ENCODE results near the gene FRK.

FRK gene

DNA sequence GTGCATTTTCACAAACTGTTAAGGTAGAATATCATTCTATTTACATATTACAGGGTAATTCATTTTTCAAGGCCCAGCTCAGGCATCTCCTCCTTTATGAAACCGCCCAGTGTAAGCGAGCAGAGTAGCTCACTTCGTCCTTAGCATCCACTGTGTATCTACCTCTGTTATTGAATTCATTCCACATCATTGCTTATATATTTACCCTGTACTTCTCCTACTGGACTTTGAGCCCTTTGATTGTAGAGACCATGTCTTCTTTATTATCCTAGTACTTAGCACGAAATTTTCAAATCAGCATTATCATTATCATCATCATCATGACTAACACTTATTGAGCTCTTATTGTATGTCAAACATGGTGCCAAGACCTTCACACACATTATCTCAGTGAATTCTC is 76.7 kb downstream of the FRK start:
- TF ChIP-seq, protein P1, sequence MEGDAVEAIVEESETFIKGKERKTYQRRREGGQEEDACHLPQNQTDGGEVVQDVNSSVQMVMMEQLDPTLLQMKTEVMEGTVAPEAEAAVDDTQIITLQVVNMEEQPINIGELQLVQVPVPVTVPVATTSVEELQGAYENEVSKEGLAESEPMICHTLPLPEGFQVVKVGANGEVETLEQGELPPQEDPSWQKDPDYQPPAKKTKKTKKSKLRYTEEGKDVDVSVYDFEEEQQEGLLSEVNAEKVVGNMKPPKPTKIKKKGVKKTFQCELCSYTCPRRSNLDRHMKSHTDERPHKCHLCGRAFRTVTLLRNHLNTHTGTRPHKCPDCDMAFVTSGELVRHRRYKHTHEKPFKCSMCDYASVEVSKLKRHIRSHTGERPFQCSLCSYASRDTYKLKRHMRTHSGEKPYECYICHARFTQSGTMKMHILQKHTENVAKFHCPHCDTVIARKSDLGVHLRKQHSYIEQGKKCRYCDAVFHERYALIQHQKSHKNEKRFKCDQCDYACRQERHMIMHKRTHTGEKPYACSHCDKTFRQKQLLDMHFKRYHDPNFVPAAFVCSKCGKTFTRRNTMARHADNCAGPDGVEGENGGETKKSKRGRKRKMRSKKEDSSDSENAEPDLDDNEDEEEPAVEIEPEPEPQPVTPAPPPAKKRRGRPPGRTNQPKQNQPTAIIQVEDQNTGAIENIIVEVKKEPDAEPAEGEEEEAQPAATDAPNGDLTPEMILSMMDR (conservative IDR thresholded peaks at IDR 0.05; ENCODE audit: low read length), result no peak
- TF ChIP-seq EZH2phosphoT487 (IDR thresholded peaks at IDR 0.05; ENCODE audit: borderline replicate concordance), result no peak
- no peaks in the 10 kb centered on the region for H3K4me1 ChIP-seq (ENCODE audit: insufficient read depth, low read length, poor library complexity, severe bottlenecking)
- H3K9ac ChIP-seq (ENCODE audit: low read depth, low read length, poor library complexity, severe bottlenecking), result no peak overlapping the region
- no peak overlapping the region for H2AFZ ChIP-seq (ENCODE audit: low read length)
- H3K4me2 ChIP-seq (ENCODE audit: low read depth, low read length, poor library complexity, severe bottlenecking), result no peak overlapping the region
- no peaks in the 10 kb centered on the region for H3K27me3 ChIP-seq (ENCODE audit: insufficient read depth, low read length, poor library complexity, severe bottlenecking)
- no peaks in the 10 kb centered on the region for H3K9me3 ChIP-seq (ENCODE audit: insufficient read depth, low read depth, low read length)
- no peaks in the 10 kb centered on the region for H3K36me3 ChIP-seq (ENCODE audit: insufficient read depth, low read length)
- H3K79me2 ChIP-seq (ENCODE audit: insufficient read depth, low read length), result no peaks in the 10 kb centered on the region
- no peak overlapping the region for H3K4me3 ChIP-seq (ENCODE audit: low read length, poor library complexity, severe bottlenecking)
- no peaks in the 10 kb centered on the region for H3F3A ChIP-seq (ENCODE audit: low read depth)
- H4K20me1 ChIP-seq (ENCODE audit: insufficient read depth, low read length, poor library complexity, severe bottlenecking), result no peaks in the 10 kb centered on the region
- H3K9me2 ChIP-seq (replicated peaks; ENCODE audit: low read depth, low read length), result no peaks in the 10 kb centered on the region

DNA sequence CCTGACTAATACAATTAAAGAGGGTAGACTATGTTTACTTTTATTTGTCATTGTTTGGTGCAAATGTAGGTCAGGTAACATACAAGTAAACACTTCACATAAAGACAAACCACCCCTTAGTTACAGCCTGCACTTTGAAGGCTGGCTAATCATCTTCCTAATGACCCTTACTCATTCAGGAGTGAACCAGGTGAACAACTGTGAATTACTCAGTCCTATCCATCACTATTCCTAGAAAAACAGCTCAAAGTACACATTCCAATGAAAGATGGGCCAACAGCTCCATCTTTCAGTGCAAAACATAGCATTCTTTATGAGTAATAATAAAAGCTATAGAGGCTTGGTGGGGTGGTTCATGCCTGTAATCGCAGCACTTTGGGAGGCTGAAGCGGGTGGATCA is 78.2 kb downstream of the FRK start:
- no peak overlapping the region for H3K4me2 ChIP-seq (ENCODE audit: low read depth, low read length, poor library complexity, severe bottlenecking)
- H3K36me3 ChIP-seq (ENCODE audit: insufficient read depth, low read length), result no peaks in the 10 kb centered on the region
- H3K9me2 ChIP-seq (replicated peaks; ENCODE audit: low read depth, low read length), result no peaks in the 10 kb centered on the region
- H2AFZ ChIP-seq (ENCODE audit: low read length), result no peak overlapping the region
- no peaks in the 10 kb centered on the region for H3K27me3 ChIP-seq (ENCODE audit: insufficient read depth, low read length, poor library complexity, severe bottlenecking)
- no peaks in the 10 kb centered on the region for H3K9me3 ChIP-seq (ENCODE audit: insufficient read depth, low read depth, low read length)
- no peaks in the 10 kb centered on the region for H3F3A ChIP-seq (ENCODE audit: low read depth)
- H3K4me3 ChIP-seq (ENCODE audit: low read length, poor library complexity, severe bottlenecking), result no peak overlapping the region
- H3K79me2 ChIP-seq (ENCODE audit: insufficient read depth, low read length), result no peaks in the 10 kb centered on the region
- TF ChIP-seq, protein P1 (conservative IDR thresholded peaks at IDR 0.05; ENCODE audit: low read length), result no peak
- no peak for TF ChIP-seq EZH2phosphoT487 (IDR thresholded peaks at IDR 0.05; ENCODE audit: borderline replicate concordance)
- no peak overlapping the region for H3K9ac ChIP-seq (ENCODE audit: low read depth, low read length, poor library complexity, severe bottlenecking)
- no peaks in the 10 kb centered on the region for H3K4me1 ChIP-seq (ENCODE audit: insufficient read depth, low read length, poor library complexity, severe bottlenecking)
- no peaks in the 10 kb centered on the region for H4K20me1 ChIP-seq (ENCODE audit: insufficient read depth, low read length, poor library complexity, severe bottlenecking)

DNA sequence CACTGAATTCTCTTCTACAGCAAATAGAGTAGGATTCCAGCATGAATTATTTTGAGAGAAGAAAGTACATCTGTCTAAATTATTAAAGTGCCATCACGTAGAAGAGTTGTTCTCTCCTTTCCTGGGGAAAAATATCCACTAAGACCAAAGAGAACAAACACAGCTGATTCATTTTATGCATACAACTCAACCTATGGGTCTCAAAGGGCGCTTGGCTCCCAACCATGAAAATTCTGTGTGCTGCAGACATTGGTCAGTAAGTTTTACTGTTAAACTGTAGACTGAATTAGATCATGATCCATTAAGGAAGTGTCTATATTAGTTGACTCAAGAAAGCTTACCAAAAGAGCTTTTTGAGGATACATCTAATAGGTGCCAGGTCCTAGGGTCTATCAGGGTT is 83.5 kb downstream of the FRK start:
- Histone ChIP-seq H3K27me3 (ENCODE audit: insufficient read depth, low read length, poor library complexity, severe bottlenecking) (no peaks in the 10 kb centered on the region), H2AFZ (ENCODE audit: low read length) (no peak overlapping the region), H3F3A (ENCODE audit: low read depth) (no peaks in the 10 kb centered on the region), H4K20me1 (ENCODE audit: insufficient read depth, low read length, poor library complexity, severe bottlenecking) (no peaks in the 10 kb centered on the region), H3K4me1 (ENCODE audit: insufficient read depth, low read length, poor library complexity, severe bottlenecking) (no peaks in the 10 kb centered on the region), H3K36me3 (ENCODE audit: insufficient read depth, low read length) (no peaks in the 10 kb centered on the region), H3K9ac (ENCODE audit: low read depth, low read length, poor library complexity, severe bottlenecking) (no peak overlapping the region), H3K4me2 (ENCODE audit: low read depth, low read length, poor library complexity, severe bottlenecking) (no peak overlapping the region), H3K79me2 (ENCODE audit: insufficient read depth, low read length) (no peaks in the 10 kb centered on the region), H3K9me2 (replicated peaks; ENCODE audit: low read depth, low read length) (no peaks in the 10 kb centered on the region), H3K9me3 (ENCODE audit: insufficient read depth, low read depth, low read length) (no peaks in the 10 kb centered on the region), H3K4me3 (ENCODE audit: low read length, poor library complexity, severe bottlenecking) (no peak overlapping the region)
- no peak for TF ChIP-seq EZH2phosphoT487 (IDR thresholded peaks at IDR 0.05; ENCODE audit: borderline replicate concordance)
- TF ChIP-seq, protein P1 (conservative IDR thresholded peaks at IDR 0.05; ENCODE audit: low read length), result no peak

Data from Loucy (cell line).